UCSD-AML1 (cell line): Measurements from ENCODE around the gene DOCK8.
A peak's percentile ranks its signal among the peaks of the same experiment; 100 is the strongest.
"Not testable (repeated sequence)": the region's sequence is repeated elsewhere in the genome, so short reads cannot be mapped to it uniquely, and the experiment has no call there.

Experiments used
- DNase-seq: peaks from one replicate; lab custom pipeline; 2025; ENCODE audit not compliant: unreplicated experiment; lab: John Stamatoyannopoulos, UW

The DOCK8 gene

DNA sequence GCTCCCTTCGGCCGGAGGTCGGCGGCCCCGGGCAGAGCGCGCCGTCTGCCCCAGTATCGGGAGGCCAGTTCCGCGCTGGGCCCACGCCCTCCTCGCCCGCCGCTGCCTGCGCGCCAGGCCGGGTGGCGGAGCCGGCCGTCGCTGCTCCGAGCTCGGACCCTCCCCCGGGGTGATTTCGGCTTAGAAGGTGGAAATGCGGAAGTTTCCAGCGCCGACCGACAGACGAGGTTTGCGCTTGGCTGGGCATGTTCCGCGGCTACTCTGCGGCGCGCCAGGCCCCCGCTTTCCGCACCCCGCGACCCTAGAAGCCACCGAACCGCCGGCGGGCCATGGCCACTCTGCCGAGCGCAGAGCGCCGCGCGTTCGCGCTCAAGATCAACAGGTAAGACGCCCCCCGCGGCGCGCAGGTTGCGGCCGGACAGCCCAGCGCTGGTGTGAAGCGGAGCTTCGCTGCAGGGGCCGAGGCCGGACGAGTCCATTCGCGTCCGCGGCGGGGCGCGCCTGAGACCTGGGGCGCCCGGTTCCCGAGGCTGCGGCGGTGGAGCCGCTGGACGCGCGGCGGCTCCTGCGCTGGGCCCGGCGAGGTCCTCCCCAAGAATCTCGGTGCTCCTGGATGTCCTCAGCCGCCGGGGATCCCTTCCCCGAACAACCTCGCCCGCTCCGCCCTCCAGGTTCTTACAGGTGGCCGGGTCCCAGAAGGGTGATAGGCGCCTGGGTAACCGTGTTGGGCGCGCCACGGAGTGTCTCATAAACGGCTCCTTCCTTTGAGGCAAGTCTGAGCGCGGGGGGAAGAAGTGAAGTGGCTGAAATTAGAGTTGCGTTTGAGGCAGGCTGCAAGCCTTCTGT is at the start of gene DOCK8:
DOCK8 (plus strand) TSS at position 218 of the 846 bp plus-strand sequence; CDS start at position 330, 112 bp downstream.
- peak; percentile 89 for DNase-seq

DNA sequence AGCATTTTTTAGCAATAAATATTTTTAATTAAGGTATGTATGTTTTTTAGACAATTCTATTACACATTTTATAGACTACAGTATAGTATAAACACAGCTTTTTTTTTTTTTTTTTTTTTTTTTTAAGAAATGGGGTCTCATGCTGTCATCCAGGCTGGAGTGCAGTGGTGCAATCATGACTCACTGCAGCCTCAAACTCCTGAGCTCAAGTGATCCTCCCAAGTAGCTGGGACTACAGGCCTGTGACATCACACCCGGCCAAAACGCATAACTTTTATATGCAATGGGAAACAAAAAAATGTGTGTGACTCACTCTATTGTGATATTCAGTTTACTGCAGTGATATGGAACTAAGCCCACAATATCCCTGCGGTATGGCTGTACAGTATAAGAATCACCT is 44.9 kb upstream of the DOCK8 start:
- not testable (repeated sequence) for DNase-seq

DNA sequence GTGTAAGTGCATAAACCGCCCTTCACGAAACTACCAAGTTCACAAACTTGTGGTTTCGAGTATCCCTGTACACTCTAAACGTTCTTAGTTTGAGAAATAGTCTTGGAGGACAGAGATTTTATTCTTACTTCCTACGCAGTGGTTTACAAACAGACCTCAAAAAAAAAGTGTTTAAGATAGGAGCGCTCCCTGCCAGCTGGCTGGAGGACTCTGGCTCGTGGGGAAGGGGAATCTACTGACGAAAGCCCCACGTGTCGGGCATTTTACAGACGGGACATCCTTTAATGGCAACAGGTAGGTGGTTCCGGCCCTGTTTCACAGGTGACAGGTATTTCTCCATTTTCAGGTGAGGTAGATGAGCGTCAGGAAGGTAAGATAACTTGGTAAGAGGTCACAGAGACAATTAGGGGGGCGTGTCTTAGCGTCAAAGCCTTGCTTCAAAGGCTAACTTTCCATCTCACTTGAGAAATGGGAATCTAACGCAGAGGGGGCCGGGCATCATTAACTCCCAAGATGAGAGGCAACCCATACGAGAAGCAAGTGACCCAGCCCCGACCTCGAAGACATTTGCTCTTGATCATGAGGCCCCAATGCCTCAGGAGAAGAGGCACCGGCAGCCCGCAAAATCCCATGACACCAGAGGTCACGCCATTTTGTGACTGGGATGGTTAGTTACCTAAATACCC is 36.4 kb upstream of the DOCK8 start:
- peak; percentile 7 for DNase-seq

DNA sequence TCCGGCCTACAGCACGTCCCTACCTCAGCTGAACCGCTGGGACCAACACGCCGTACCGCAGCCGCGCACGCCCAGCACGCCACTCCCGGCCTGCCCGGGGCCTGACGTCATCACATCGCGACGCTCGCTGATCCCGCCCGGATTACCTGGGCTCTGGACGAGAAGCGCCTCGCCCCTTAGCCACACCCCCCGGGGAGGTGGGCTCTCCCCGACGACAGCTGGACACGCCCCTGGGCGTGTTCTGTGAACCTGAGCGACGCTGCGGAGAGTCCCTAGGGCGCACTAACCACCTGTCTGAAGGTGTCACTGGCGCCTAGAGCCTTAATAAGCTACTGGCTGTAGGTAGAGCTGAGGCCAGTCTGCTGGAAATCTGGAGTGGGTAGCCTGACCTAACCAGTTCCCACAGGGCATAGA is 35.7 kb upstream of the DOCK8 start, which contains the start of gene ZNG1A:
ZNG1A (minus strand) TSS at position 87 of the 414 bp plus-strand sequence. CDS start 87 bp downstream, outside the sequence.
- peak; percentile 83 for DNase-seq

DNA sequence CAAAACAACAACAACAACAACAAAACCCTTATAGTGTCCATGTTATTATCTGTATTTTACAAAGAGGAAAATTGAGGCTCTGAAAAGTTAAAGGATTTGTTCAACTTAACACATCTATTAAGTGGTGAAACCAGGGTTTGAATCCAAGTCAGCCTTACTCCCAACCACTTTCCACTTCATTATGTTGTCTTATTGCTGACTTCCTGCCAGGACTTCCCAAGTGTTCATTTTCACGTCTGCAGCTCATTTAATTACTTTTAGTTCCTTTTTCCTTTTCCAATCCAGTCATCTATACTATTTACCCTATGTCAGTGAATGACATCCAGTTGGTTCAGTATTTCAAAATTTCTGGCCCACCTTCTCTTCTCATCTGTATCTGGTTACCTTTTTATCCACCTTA is 15.1 kb upstream of the DOCK8 start:
- DNase-seq = not testable (repeated sequence)

DNA sequence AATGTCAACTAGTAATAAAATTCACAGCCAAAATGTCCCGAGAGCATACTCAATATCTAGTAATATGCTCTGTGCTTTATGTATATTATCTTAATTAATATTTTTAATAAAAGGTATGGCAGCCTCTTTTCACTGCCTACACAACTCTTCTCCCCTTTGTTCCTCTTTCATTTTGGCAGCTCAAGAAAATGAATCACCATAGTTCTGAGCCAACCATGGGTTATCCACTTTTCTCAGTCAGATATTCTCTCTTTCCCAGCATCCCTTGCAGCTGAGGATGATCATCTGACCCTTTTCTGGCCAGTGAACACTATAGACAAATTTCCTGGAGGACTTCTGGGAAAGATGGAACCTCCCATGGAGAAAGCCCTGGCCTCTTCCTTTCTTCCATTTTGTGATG is 8.2 kb upstream of the DOCK8 start:
- DNase-seq = no peak

DNA sequence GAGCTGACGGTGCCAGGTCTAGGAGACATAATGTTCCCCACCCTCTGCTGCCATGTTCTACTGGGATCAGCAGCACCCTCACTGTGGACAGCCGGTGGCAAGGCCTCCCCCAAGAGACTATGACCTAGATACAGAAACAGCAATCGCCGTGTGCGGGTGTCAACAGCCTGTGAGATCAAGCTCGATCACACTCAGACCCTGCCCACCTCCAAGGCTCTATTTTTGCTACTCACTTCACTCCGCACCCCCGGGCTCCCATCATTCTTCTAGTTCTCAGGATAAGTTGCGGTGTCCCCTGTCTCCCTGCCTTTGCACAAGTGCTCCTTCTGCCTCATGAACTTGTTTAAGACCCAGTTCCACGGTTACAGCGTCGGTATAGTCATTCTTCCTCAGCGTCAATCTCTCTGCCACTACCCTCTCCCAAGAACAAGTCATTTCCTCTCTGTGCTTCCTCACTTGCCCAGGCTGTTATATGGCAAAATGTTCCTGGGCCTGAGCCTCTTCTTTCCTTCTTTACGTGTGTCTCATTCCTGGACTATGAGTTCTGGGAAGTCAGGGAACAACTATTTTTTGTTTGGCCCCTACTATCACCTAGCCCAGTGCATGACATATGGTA is 5.4 kb upstream of the DOCK8 start:
- peak; percentile 37 for DNase-seq

DNA sequence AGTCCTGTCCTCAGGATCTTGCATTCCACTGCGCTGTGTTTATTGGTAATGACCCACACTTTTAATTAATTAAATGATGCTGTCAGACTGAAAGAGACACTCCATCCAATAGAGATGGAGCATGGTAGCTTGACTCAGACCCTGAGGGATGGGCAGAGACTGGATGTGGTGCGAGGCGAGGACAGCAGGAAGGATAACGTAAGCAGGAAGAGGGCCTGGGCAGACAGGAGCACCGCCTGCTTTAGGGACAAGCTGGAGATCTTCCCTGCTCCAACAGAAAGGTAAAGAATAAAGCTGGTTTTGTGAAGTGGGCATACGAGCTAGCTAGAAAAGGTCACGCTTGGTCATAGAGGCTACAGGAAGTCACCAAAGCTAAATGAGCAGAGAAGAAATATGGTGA is 3.6 kb upstream of the DOCK8 start:
- DNase-seq = no peak

DNA sequence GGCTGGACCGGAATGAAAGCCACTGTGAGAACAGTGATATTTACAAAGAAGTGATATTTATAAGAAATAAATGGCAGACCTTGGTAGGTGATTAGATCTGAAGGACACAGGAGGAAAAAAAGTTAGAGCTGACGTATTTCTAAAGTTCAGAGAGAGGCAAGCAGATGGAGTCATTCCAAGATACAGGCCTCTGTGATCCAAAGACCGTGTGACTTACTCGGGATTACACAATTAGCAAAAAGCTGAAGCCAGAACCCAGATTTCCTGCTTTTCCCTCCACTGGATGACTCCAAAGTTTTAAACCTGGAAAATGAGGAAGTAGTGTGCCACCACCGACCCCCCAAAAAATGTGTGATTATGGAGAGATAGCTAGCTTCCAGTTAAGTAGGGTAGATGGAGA is 3.1 kb upstream of the DOCK8 start:
- no peak for DNase-seq

DNA sequence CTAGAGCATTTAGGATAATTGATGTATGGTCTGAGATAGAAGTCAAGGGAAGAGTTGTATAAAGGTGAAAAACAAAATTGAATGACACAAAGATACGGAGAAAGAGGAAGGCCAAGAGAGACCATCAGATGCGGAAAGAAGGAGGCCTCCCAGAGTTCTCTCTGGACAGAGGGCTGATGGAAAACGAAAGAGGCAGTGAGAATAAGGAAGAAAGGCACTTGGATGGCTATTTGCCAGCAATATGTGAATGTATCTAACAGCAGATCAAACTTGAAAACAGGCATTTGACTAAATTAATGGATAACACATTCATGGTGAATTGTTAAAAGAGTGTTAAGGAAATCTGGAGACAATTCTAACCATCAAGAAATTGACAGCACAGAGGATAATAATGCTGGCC is 2.4 kb upstream of the DOCK8 start:
- no peak for DNase-seq

DNA sequence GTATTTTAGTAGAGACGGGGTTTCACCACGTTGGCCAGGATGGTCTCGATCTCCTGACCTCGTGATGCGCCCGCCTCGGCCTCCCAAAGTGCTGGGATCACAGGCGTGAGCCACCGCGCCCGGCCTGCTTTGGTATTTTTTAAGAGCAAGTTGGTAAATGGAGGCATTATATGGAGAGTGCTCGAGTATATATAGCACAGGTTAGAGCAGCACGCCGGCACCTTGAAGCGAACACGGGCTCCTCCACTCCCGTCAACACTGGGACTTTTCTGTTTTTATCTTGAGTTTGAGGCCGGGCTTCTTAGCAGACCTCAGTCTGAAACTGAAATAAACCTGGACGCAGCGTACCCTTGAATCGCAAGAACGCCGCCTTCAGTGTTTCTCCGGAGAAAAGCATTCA is 764 bp upstream of the DOCK8 start:
- DNase-seq = not testable (repeated sequence)

DNA sequence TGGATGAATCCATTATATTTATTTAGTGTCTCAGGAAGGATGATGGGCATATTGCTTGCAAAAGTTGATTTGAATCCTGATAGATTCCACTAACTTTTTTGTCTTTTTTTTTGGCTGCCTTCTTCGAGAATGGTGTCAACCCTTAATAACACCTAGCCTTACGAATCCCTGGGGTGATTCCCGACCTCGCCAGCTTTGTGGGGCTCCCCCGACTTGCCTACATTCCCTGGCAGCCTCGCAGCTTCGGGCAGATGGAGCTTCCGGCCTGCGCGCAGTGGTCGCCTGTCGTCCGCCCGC is 366 bp upstream of the DOCK8 start:
- no peak for DNase-seq

DNA sequence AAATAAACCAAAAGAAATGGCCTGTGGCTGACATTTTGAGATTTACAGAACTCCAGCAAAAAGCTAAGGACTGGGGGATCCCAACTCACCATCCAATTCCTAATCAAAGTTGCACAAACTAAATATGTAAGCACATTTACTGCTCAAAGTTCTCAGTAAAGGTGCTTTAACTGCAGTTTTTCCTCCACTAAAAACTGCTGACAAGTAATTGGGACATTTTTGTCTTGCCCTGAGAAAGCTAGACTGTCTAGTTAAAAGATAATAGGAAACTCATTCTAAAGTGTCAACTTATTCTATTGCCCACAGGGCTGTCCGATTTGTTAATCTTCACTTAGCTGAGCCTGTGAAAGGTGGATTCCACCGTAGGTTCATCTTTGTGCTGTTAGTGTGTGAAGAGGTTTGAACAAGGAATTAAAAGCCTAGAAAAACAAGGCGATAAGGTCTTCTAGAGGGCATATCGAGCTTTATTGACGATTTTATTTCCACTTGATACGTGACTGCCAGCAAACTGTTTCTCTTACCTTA is 1.0 kb downstream of the DOCK8 start:
- DNase-seq = no peak

DNA sequence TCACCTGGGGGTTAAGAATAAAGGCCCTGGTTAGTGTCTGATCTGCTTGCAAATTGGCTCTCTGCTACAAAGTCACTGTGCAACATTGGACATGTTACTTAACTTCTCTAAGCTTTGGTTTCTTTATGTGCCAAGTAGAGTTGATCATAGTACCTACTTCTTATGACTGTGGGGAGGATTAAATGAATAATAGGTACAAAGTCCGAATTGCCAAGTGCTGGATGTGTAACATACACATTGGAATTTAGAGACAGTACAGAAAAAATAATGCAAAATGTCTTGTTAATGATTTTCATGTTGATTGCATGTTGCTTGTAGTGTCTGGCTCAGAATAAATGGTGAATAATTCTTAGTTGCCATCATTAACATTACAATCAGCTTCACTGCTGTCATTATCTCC is 2.2 kb downstream of the DOCK8 start:
- no peak for DNase-seq

DNA sequence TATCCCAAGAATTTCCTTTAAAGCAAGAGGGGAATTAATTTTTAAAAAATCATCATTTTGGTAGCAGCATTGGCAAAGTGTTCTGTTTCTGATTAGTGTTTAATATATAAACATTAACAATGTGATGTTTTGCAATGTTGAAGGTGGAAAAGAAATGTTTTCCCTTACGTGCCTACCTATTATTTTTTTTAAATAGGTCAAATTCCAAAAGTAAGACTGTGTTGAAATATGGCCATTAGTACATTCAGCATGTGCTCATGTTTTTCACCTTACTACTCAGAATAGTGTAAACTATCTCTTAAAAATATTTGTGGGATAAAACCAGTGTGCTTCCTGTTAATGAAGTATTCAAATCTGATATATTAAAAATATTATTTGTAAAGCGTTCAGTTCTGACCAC is 3.3 kb downstream of the DOCK8 start:
- no peak for DNase-seq

DNA sequence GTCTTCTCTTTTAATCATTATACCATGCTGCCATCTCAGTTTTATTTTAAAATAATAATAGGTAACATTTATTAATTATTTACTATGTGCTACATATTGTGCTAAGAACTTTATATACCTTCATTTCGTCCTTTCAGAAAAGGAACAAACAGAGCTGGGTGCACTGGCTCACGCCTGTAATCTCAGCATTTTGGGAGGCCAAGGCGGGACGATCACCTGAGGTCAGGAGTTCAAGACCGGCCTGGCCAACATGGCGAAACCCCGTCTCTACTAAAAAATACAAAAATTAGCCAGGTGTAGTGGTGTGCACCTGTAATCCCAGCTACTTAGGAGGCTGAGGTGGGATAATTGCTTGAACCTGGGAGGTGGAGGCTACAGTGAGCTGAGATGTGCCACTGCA is 4.4 kb downstream of the DOCK8 start:
- DNase-seq = not testable (repeated sequence)

DNA sequence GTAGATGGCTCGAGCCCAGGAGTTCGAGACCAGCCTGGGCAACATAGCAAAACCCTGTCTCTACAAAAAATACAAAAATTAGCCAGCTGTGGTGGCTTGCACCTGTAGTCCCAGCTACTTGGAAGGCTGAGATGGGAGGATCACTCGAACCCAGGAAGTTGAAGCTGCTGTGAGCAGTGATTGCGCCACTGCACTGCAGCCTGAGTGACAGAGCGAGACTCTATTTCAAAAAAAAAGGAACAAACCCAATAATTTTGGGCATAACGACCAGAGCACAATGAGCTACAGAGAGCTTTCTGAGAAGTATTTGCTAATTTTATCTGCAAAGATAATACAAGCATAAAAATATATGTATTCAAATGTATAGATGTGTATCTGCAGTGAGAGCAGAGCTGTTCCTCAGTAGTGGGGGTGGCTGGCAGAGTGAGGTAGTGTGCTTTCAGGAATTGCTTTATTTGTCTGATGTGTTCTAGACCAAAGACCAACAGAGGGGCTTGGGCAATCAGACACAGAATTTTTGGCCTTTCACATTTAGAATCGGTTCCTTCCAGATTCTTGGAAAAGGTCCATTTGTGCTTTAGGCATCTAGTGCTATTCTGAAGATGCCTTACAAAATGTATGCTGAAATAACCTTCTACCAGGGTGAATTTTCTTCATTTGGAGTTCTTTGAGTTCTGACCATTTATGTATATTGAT is 5.2 kb downstream of the DOCK8 start:
- DNase-seq = no peak

DNA sequence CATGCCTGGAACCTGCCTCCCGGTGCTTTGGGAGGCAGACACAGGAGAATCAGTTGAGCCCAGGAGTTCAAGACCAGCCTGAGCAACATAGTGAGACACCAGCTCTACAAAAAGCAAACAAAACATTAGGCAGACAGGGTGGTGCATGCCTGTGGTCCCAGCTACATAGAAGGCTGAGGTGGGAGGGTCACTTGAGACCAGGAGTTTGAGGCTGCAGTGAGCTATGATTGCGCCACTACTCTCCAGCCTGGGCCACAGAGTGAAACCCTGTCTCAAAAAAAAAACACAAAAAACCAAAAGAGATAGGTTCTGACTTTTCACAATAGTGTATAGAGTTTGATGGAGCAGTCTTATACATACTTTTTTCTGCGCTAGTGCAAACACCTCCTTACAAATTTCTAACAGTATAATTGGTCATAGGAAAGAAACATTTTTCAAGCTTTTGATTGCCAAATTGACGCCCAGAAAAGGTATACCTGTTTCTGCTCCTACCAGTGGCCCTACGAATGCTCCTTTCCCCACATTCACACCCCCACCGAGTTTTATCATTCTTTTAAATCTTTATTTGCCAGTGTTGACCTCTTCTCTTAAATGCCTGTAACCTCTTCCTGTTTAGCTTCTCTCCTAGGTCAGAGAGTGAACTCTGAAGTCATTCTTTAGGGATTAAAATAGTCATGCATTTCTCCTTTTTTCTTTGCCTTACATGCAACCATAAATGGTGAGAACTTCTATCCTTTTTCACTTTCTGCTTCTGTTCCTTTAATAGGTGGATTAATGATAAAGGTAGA is 7.5 kb downstream of the DOCK8 start:
- DNase-seq = no peak

DNA sequence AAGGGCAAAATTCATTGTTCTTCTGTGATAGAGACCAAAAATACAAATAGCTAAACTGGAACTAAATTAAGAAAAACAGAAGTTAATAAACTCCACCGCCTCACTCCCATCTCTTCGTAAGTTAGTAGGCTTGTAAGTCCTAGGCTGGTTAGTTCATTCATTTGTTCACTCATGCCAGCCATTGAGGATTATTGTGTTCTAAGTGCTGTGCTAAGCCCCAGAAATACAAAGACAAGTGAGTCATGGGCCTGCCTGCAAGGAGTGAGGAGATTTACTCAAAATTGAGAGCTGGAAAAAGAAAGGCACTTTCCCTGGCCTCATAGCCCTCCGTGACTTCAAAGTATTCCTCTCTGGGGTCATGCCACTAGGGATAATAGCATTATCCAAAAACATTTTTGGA is 8.5 kb downstream of the DOCK8 start:
- DNase-seq = no peak

DNA sequence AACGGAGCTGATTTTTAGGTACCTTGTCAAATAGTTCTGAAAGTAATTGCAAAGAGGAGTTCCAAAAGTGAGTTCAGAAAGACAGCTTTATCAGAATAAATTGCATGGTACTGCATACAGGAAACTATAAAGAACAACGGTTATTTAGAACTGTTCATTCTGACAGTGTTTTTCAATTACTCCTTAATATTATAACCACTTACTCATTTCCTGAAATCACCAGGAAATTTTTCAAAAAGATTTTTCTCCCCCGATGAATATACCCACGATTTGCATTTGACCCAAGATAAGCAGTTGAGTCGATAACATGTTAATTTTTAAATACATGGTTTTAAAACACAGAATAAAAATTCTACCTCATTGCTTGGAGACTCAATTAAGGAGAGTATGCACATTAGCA is 9.4 kb downstream of the DOCK8 start:
- DNase-seq = no peak
